ENCODE results near the gene TROAP.

The TROAP gene

GRCh38 chr12:49283541-49284429 is 39.3 kb upstream of the TROAP start:
- Histone ChIP-seq H3K4me1 (ENCODE audit: insufficient read depth, poor library complexity, severe bottlenecking) (peaks cover 8% of the 10 kb centered on the region), H3K27me3 (ENCODE audit: insufficient read depth, poor library complexity, severe bottlenecking) (no peaks in the 10 kb centered on the region), H3K36me3 (ENCODE audit: low read depth) (no peaks in the 10 kb centered on the region), H3K4me3 (ENCODE audit: severe bottlenecking) (no peak overlapping the region), H3K27ac (ENCODE audit: poor library complexity, severe bottlenecking) (no peak overlapping the region), H3K9me3 (ENCODE audit: severe bottlenecking) (no peaks in the 10 kb centered on the region)
- no peak for ATAC-seq (ENCODE audit: low read depth)
- TF ChIP-seq CTCF (IDR thresholded peaks at IDR 0.05; ENCODE audit: poor library complexity, severe bottlenecking), result no peak
- no peak for DNase-seq (ENCODE audit: low spot score)

GRCh38 chr12:49284672-49285071 is 38.4 kb upstream of the TROAP start:
- Histone ChIP-seq H3K36me3 (ENCODE audit: low read depth) (no peaks in the 10 kb centered on the region), H3K27ac (ENCODE audit: poor library complexity, severe bottlenecking) (no peak overlapping the region), H3K4me3 (ENCODE audit: severe bottlenecking) (no peak overlapping the region), H3K9me3 (ENCODE audit: severe bottlenecking) (no peaks in the 10 kb centered on the region), H3K4me1 (ENCODE audit: insufficient read depth, poor library complexity, severe bottlenecking) (peaks cover 12% of the 10 kb centered on the region), H3K27me3 (ENCODE audit: insufficient read depth, poor library complexity, severe bottlenecking) (no peaks in the 10 kb centered on the region)
- no peak for TF ChIP-seq CTCF (IDR thresholded peaks at IDR 0.05; ENCODE audit: poor library complexity, severe bottlenecking)
- no peak for ATAC-seq (ENCODE audit: low read depth)
- DNase-seq (ENCODE audit: low spot score), result no peak

- no peak for TF ChIP-seq CTCF (IDR thresholded peaks at IDR 0.05; ENCODE audit: poor library complexity, severe bottlenecking)
- no peaks in the 10 kb centered on the region for H3K9me3 ChIP-seq (ENCODE audit: severe bottlenecking)
- no peaks in the 10 kb centered on the region for H3K27me3 ChIP-seq (ENCODE audit: insufficient read depth, poor library complexity, severe bottlenecking)
- H3K4me3 ChIP-seq (ENCODE audit: severe bottlenecking), result no peak overlapping the region
- H3K4me1 ChIP-seq (ENCODE audit: insufficient read depth, poor library complexity, severe bottlenecking), result peaks cover 7% of the 10 kb centered on the region
- ATAC-seq (ENCODE audit: low read depth), result no peak
- H3K36me3 ChIP-seq (ENCODE audit: low read depth), result no peaks in the 10 kb centered on the region
- H3K27ac ChIP-seq (ENCODE audit: poor library complexity, severe bottlenecking), result no peak overlapping the region
- no peak for DNase-seq (ENCODE audit: low spot score)
These were observed 35.2 kb upstream of the TROAP start for GRCh38 chr12:49287876-49288275.

- DNase-seq (ENCODE audit: low spot score) (no peak), ATAC-seq (ENCODE audit: low read depth) (peak; percentile 41; the same call in 2 of the 3 replicates)
- TF ChIP-seq CTCF (IDR thresholded peaks at IDR 0.05; ENCODE audit: poor library complexity, severe bottlenecking), result peak; percentile 90
- no peaks in the 10 kb centered on the region for H3K9me3 ChIP-seq (ENCODE audit: severe bottlenecking)
- H3K27ac ChIP-seq (ENCODE audit: poor library complexity, severe bottlenecking), result no peak overlapping the region
- H3K27me3 ChIP-seq (ENCODE audit: insufficient read depth, poor library complexity, severe bottlenecking), result no peaks in the 10 kb centered on the region
- peaks cover 7% of the 10 kb centered on the region for H3K4me1 ChIP-seq (ENCODE audit: insufficient read depth, poor library complexity, severe bottlenecking)
- no peaks in the 10 kb centered on the region for H3K36me3 ChIP-seq (ENCODE audit: low read depth)
- H3K4me3 ChIP-seq (ENCODE audit: severe bottlenecking), result no peak overlapping the region
These were observed 34.6 kb upstream of the TROAP start for GRCh38 chr12:49288412-49288853.

All from RWPE2 (cell line).